ENCODE data around the gene TTC34.

TTC34 gene

GRCh38 chr1:2801535-2802291, at the start of gene TTC34:
TTC34 (minus strand) TSS chr1:2801693; CDS start chr1:2800827, 866 bp downstream.
- DNase-seq (ENCODE audit: low read depth): no peak

- DNase-seq (ENCODE audit: low read depth): no peak
Observed at GRCh38 chr1:2850502-2850901, 49.0 kb upstream of the TTC34 start.

- DNase-seq (ENCODE audit: low read depth): no peak
Observed at GRCh38 chr1:2848006-2848670, 46.6 kb upstream of the TTC34 start.

- DNase-seq (ENCODE audit: low read depth): no peak
Observed at GRCh38 chr1:2847086-2847985, 45.8 kb upstream of the TTC34 start.

- DNase-seq (ENCODE audit: low read depth): no peak
Observed at GRCh38 chr1:2845869-2846268, 44.4 kb upstream of the TTC34 start.

GRCh38 chr1:2840036-2840809, 38.7 kb upstream of the TTC34 start:
- no peak for DNase-seq (ENCODE audit: low read depth)

GRCh38 chr1:2837823-2838222, 36.3 kb upstream of the TTC34 start:
- DNase-seq (ENCODE audit: low read depth): no peak

- DNase-seq (ENCODE audit: low read depth): no peak
Observed at GRCh38 chr1:2837316-2837715, 35.8 kb upstream of the TTC34 start.

- no peak for DNase-seq (ENCODE audit: low read depth)
Observed at GRCh38 chr1:2836333-2836970, 35.0 kb upstream of the TTC34 start.

GRCh38 chr1:2835650-2836159, 34.2 kb upstream of the TTC34 start:
- DNase-seq (ENCODE audit: low read depth): no peak

GRCh38 chr1:2834741-2835564, 33.5 kb upstream of the TTC34 start:
- DNase-seq (ENCODE audit: low read depth): no peak

- no peak for DNase-seq (ENCODE audit: low read depth)
Observed at GRCh38 chr1:2834146-2834475, 32.6 kb upstream of the TTC34 start.

GRCh38 chr1:2833454-2834145, 32.1 kb upstream of the TTC34 start:
- no peak for DNase-seq (ENCODE audit: low read depth)

- DNase-seq (ENCODE audit: low read depth): no peak
Observed at GRCh38 chr1:2832506-2833453, 31.3 kb upstream of the TTC34 start.

GRCh38 chr1:2831596-2832212, 30.2 kb upstream of the TTC34 start:
- no peak for DNase-seq (ENCODE audit: low read depth)

GRCh38 chr1:2830761-2831425, 29.4 kb upstream of the TTC34 start:
- DNase-seq (ENCODE audit: low read depth): no peak

GRCh38 chr1:2829846-2830615, 28.5 kb upstream of the TTC34 start:
- no peak for DNase-seq (ENCODE audit: low read depth)
